Neuron (in vitro differentiated cells): ENCODE measurements around the gene SNX6.
"Not testable (repeated sequence)": the region's sequence is repeated elsewhere in the genome, so short reads cannot be mapped to it uniquely, and the experiment has no call there.

ENCODE experiments used
- H2AFZ ChIP-seq: one replicate; pipeline ENCODE4 v1.6.1; 2013; ENCODE audit warnings: low read depth, mild to moderate bottlenecking, inconsistent platforms, low read length, moderate library complexity
- H3K27me3 ChIP-seq: one replicate; pipeline ENCODE4 v1.6.1; 2013; ENCODE audit warnings: low read length; ENCODE audit not compliant: insufficient read depth
- H3K36me3 ChIP-seq: one replicate; pipeline ENCODE4 v1.6.1; 2013; ENCODE audit warnings: low read length; ENCODE audit not compliant: insufficient read depth
- H3K4me1 ChIP-seq: one replicate; pipeline ENCODE4 v1.6.1; 2013; ENCODE audit warnings: low read length; ENCODE audit not compliant: insufficient read depth
- H3K4me3 ChIP-seq: 2 replicates; pipeline ENCODE4 v1.5.1; 2013; ENCODE audit warnings: mild to moderate bottlenecking, low read length, moderate library complexity
- H3K9me3 ChIP-seq: one replicate; pipeline ENCODE4 v1.6.1; 2013; ENCODE audit warnings: low read length

SNX6 gene

GRCh38 chr14:34629657-34630529 is at the start of gene SNX6:
Gene SNX6, minus strand, starts transcription at chr14:34630148. Its CDS starts 32 bp downstream, at chr14:34630116.
- Histone ChIP-seq H3K9me3 (no peaks in the 10 kb centered on the region), H3K27me3 (no peaks in the 10 kb centered on the region), H3K4me3 (peak within 1 kb of the TSS; percentile 100), H3K4me1 (peaks cover 10% of the 10 kb centered on the region), H3K36me3 (no peaks in the 10 kb centered on the region), H2AFZ (peak within 1 kb of the TSS; percentile 91)

GRCh38 chr14:34678735-34679134 is 48.8 kb upstream of the SNX6 start:
- Histone ChIP-seq H3K4me1 (peaks cover 7% of the 10 kb centered on the region), H3K27me3 (no peaks in the 10 kb centered on the region), H3K4me3 (no peak overlapping the region), H2AFZ (no peak overlapping the region), H3K36me3 (no peaks in the 10 kb centered on the region), H3K9me3 (no peaks in the 10 kb centered on the region)

- peaks cover 7% of the 10 kb centered on the region for H3K4me1 ChIP-seq
- peak overlapping the region; percentile 20 for H2AFZ ChIP-seq
- no peaks in the 10 kb centered on the region for H3K36me3 ChIP-seq
- H3K4me3 ChIP-seq = no peak overlapping the region
- no peaks in the 10 kb centered on the region for H3K9me3 ChIP-seq
- no peaks in the 10 kb centered on the region for H3K27me3 ChIP-seq
These were observed 48.4 kb upstream of the SNX6 start for GRCh38 chr14:34678306-34678705.

GRCh38 chr14:34676516-34677211 is 46.7 kb upstream of the SNX6 start:
- Histone ChIP-seq H3K36me3 (no peaks in the 10 kb centered on the region), H3K4me1 (peaks cover 7% of the 10 kb centered on the region), H3K27me3 (no peaks in the 10 kb centered on the region), H3K4me3 (no peak overlapping the region), H2AFZ (no peak overlapping the region), H3K9me3 (no peaks in the 10 kb centered on the region)

GRCh38 chr14:34673702-34674101 is 43.8 kb upstream of the SNX6 start:
- no peak overlapping the region for H2AFZ ChIP-seq
- no peaks in the 10 kb centered on the region for H3K36me3 ChIP-seq
- H3K27me3 ChIP-seq = no peaks in the 10 kb centered on the region
- peaks cover 7% of the 10 kb centered on the region for H3K4me1 ChIP-seq
- H3K9me3 ChIP-seq = no peaks in the 10 kb centered on the region
- H3K4me3 ChIP-seq = no peak overlapping the region

- H3K36me3 ChIP-seq = no peaks in the 10 kb centered on the region
- no peaks in the 10 kb centered on the region for H3K4me1 ChIP-seq
- H2AFZ ChIP-seq = no peak overlapping the region
- no peaks in the 10 kb centered on the region for H3K9me3 ChIP-seq
- no peak overlapping the region for H3K4me3 ChIP-seq
- no peaks in the 10 kb centered on the region for H3K27me3 ChIP-seq
These were observed 41.8 kb upstream of the SNX6 start for GRCh38 chr14:34671716-34672115.

GRCh38 chr14:34668111-34668510 is 38.2 kb upstream of the SNX6 start:
- H3K36me3 ChIP-seq = no peaks in the 10 kb centered on the region
- H3K9me3 ChIP-seq = no peaks in the 10 kb centered on the region
- H3K27me3 ChIP-seq = no peaks in the 10 kb centered on the region
- H2AFZ ChIP-seq = no peak overlapping the region
- no peak overlapping the region for H3K4me3 ChIP-seq
- H3K4me1 ChIP-seq = no peaks in the 10 kb centered on the region

GRCh38 chr14:34667007-34667406 is 37.1 kb upstream of the SNX6 start:
- Histone ChIP-seq H3K4me1 (no peaks in the 10 kb centered on the region), H3K4me3 (no peak overlapping the region), H2AFZ (no peak overlapping the region), H3K9me3 (no peaks in the 10 kb centered on the region), H3K36me3 (no peaks in the 10 kb centered on the region), H3K27me3 (no peaks in the 10 kb centered on the region)

GRCh38 chr14:34665785-34666435 is 36.0 kb upstream of the SNX6 start:
- Histone ChIP-seq H3K36me3 (no peaks in the 10 kb centered on the region), H2AFZ (no peak overlapping the region), H3K4me3 (no peak overlapping the region), H3K4me1 (no peaks in the 10 kb centered on the region), H3K27me3 (no peaks in the 10 kb centered on the region), H3K9me3 (no peaks in the 10 kb centered on the region)

GRCh38 chr14:34662561-34663088 is 32.7 kb upstream of the SNX6 start:
- Histone ChIP-seq H3K9me3 (no peaks in the 10 kb centered on the region), H2AFZ (no peak overlapping the region), H3K27me3 (no peaks in the 10 kb centered on the region), H3K4me1 (no peaks in the 10 kb centered on the region), H3K36me3 (no peaks in the 10 kb centered on the region), H3K4me3 (no peak overlapping the region)

GRCh38 chr14:34660796-34661195 is 30.8 kb upstream of the SNX6 start:
- Histone ChIP-seq H3K9me3 (no peaks in the 10 kb centered on the region), H3K27me3 (no peaks in the 10 kb centered on the region), H3K36me3 (no peaks in the 10 kb centered on the region), H3K4me3 (no peak overlapping the region), H2AFZ (no peak overlapping the region), H3K4me1 (no peaks in the 10 kb centered on the region)

GRCh38 chr14:34655959-34656358 is 26.0 kb upstream of the SNX6 start:
- Histone ChIP-seq H3K4me3 (no peak overlapping the region), H3K4me1 (no peaks in the 10 kb centered on the region), H3K36me3 (no peaks in the 10 kb centered on the region), H3K27me3 (no peaks in the 10 kb centered on the region), H3K9me3 (no peaks in the 10 kb centered on the region), H2AFZ (no peak overlapping the region)

- not testable (repeated sequence) for H3K36me3 ChIP-seq
These were observed 23.1 kb upstream of the SNX6 start for GRCh38 chr14:34653073-34653472.

More at GRCh38 chr14:34653073-34653472, 23.1 kb upstream of the SNX6 start:
- H3K9me3 ChIP-seq, H3K4me1 ChIP-seq, H2AFZ ChIP-seq, H3K27me3 ChIP-seq, H3K4me3 ChIP-seq: not testable (repeated sequence)
